GM19395 (cell line): ENCODE data around the gene CYSLTR2.
"Not testable (repeated sequence)": the region's sequence is repeated elsewhere in the genome, so short reads cannot be mapped to it uniquely, and the experiment has no call there.

Source experiments
- ATAC-seq: cut with Tn5 transposase; IDR thresholded peaks from one replicate; pipeline ENCODE4 v1.9.1; 2021; ENCODE audit warnings: mild to moderate bottlenecking, moderate library complexity; ENCODE audit not compliant: unreplicated experiment

The CYSLTR2 gene

DNA sequence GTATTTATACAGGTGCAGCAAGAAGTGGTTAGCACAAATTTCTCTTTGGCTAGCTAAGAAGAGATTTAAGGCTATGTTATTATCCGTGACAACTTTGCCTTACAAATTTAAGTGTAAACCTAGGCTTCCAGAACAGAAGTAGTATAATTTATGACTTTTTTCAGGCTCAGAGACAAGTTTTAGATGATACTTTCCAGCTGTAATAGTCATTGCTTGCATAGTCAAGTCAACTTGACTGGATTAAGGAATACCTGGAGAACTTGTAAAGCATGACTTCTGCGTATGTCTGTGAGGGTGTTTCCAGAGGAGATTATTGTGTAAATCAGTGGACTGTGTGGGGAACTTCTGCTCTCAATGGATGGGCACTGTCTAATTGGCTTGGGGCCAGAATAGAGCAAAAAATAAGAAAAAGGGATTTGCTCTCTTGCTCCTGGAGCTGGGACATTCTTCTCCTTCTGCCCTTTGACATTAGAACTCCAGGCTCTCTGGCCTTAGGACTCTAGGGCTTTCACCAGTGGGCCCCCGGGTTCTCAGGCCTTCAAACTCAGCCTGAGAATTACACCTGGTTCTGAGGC lies 33.0 kb downstream of the CYSLTR2 start:
- ATAC-seq = no peak

GRCh38 chr13:48687249-48687648 lies 33.5 kb downstream of the CYSLTR2 start:
- ATAC-seq = no peak

DNA sequence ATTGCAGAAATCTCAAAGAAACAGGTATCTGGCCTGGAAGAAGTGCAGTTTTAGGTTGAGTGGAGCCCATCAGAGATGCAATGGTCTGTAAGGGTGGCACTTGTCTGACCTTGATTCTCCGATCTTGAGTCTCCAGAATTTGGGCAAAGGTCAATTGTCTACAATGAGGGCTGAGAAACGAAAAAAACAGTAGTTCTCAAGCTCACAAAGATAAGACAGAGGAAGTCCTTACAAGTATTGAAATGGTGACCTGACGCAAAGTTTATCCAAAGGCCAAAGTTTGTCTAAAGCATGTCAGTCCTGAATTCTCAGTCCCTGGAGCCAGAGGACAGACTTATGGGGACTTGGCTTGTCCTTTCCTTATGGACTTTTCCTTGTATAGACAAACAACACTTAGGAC lies 40.3 kb downstream of the CYSLTR2 start:
- no peak for ATAC-seq

DNA sequence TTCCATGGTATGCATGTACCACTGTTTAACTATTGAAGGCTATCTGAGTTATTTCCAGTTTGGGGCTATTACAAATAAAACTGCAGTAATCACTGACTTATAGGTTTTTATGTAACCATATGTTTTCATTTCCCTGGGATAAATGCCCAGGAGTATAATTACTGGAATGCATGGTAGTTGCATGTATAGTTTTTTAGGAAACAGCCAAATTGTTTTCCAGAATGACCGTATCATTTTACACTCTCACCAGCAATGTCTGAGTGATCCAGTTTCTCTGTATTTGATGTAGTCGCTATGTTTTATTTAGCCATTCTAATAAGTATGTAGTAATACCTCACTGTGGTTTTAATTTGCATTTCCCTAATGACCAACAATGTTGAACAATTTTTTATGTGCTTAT lies 42.0 kb downstream of the CYSLTR2 start:
- ATAC-seq = no peak

GRCh38 chr13:48696676-48697075 lies 42.9 kb downstream of the CYSLTR2 start:
- ATAC-seq = not testable (repeated sequence)

DNA sequence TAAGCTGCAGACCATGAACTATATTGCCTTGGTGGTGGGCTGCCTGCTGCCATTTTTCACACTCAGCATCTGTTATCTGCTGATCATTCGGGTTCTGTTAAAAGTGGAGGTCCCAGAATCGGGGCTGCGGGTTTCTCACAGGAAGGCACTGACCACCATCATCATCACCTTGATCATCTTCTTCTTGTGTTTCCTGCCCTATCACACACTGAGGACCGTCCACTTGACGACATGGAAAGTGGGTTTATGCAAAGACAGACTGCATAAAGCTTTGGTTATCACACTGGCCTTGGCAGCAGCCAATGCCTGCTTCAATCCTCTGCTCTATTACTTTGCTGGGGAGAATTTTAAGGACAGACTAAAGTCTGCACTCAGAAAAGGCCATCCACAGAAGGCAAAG lies 53.7 kb downstream of the CYSLTR2 start:
- no peak for ATAC-seq

DNA sequence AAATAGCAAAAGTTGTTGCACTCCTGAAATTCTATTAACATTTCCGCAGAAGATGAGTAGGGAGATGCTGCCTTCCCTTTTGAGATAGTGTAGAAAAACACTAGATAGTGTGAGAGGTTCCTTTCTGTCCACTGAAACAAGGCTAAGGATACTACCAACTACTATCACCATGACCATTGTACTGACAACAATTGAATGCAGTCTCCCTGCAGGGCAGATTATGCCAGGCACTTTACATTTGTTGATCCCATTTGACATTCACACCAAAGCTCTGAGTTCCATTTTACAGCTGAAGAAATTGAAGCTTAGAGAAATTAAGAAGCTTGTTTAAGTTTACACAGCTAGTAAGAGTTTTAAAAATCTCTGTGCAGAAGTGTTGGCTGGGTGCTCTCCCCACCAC lies 55.0 kb downstream of the CYSLTR2 start:
- ATAC-seq = no peak

DNA sequence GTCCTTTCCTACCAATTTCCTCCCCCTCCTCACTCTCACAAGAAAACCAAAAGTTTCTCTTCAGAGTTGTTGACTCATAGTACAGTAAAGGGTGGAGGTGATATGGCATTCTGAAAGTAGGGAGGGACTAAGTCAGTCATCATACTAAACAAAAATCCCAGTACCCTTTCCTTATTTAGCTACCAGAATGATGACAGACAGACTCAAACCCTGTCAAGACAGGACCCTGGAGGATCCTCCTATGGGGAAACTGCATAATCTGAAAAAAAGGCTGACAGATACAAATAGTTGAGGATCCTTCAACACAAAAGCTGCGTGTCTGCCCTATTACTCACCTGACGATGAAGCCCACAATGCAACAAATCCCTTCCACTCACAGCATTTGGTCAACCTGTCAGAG lies 55.5 kb downstream of the CYSLTR2 start:
- ATAC-seq = no peak

DNA sequence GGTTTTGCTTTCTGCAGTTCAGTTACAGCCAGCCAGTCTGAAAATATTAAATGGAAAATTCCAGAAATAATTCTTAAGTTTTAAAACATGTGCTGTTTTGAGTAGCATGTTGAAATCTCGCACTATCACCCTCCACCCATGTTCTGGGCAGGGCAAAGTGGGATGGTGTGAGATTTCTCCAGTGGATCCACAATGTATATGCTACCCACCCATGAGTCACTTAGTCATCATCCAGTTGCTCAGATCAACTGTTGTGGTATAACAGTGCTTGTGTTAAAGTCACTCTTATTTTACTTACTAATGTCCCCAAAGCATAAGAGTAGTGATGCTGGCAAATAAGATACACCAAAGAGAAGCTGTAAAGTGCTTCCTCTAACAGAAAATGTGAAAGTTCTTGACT lies 56.4 kb downstream of the CYSLTR2 start:
- ATAC-seq = no peak

GRCh38 chr13:48712141-48712540 lies 58.4 kb downstream of the CYSLTR2 start:
- ATAC-seq = no peak

DNA sequence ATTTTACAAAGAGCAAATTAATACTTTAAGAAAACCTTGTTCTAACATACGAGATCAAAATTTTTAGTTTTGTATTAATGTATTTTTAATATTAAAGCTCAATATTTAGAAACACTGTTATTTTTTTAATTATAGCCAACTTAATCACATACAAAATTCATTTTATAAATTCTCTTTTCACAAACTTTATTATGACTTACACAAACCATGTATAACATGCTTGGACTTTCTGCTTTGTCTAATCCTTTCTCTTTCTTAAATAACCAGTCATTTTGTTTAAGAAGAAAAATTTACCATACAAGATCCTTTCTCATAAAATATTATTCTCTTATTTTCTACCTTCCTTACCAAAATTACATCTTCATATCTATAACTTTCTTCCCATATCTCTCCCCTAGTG lies 62.2 kb downstream of the CYSLTR2 start:
- no peak for ATAC-seq

DNA sequence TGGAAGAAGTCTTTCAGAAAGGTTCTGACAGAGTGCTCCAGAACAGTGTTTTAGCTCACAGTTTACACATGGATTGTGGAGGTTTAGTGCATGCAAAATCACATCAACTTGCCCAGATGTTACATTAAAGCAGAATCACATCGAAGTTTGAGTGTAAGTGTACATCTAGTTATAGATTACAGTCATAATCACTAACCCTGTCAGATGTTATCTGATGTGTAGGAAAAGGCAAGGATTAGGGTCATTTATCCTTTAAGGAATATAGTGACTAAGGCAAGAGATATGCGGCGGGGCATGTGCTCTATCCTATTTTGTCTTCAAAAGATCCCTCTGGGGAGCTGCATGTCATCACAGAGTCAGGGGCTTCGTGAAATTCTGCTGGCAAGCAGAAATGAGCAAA lies 66.9 kb downstream of the CYSLTR2 start:
- ATAC-seq = no peak

DNA sequence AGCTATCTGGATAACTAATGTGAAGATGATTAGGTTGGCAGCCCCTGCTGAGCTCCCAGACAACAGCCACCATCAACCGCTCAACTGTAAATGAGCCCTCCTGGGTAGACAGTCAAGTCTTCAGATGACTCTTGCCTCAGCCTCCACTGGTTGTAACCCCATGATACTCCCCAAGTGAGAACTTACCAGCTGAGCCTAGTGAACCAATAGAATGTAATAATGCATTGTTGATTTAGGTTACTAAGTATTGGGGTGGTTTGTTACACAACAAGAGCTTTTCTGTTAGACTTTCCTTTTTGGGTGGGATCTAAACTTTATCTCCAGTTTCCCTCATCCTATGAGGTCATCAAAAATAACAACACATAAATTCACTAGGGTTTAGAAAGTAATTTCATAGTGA lies 69.4 kb downstream of the CYSLTR2 start:
- ATAC-seq = no peak

DNA sequence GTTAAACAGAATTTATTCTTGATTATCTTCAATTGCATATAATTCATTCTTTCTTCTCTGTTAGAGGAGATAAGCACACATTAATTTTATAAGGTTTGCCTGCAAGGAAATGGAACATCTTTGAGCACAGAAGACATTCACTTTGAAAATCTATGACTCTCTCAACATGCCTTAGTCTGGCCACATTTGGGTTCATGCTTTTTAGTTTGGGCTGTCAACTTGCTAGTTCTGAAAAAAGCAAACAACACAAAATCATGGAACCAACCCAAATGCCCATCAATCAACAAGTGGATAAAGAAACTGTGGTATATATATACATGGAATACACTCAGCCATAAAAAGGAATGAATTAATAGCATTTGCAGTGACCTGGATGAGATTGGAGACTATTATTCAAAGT lies 71.5 kb downstream of the CYSLTR2 start:
- no peak for ATAC-seq

- ATAC-seq = no peak
These were observed 73.0 kb downstream of the CYSLTR2 start for GRCh38 chr13:48726711-48727110.

DNA sequence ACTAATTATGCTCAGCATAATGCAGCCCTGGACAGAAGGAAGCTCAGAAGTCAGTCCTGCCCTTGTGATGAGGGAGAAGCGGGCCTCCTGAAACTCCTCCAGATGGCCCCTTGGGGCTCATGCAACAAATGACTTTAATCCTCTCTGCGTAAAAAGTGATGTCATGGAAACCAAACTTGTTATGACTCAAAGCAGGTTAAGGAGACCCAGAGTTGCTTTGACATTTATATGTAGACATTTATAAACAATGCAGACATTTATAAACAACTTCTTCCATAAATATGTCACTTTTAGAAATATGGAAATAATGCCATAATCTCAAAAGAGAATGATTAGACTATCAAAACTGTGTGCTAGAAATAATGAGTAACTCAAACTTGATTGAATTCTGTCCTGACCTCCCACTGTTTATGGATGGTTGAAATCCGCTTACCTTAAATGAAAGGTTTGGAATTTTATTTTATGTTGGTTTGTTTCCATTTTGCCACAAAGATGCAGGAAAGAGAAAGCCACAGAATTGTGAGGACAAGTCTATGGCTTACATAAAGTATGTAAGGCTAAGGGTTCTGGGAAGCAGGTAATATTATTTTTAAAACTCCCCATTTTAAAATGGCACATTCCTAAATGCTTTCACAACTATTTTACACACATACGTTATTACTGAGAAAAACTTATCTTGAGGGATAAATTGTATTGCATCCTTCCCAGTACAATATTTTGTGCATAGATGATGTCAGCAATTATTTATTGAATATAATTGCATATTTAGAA lies 73.7 kb downstream of the CYSLTR2 start:
- no peak for ATAC-seq

- no peak for ATAC-seq
These were observed 74.5 kb downstream of the CYSLTR2 start for GRCh38 chr13:48728226-48728625.

DNA sequence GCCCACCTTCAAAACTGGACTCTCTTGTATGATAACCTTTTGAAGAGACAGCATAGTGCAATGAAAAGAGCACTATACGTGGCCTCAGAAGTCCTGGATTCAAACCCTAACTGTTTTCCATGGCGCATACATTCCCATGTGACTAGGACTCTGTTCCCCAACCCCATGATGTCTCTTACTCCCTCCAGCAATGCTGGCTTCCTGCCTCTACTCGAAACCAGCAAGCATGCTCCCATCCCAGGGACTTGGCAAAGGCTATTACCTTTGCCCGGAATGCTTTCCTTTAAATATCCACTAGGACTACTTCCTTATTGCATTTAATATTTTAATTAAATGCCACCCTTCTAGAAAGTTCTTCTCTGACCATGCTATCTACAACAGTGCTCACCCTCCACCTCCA lies 75.1 kb downstream of the CYSLTR2 start:
- no peak for ATAC-seq

DNA sequence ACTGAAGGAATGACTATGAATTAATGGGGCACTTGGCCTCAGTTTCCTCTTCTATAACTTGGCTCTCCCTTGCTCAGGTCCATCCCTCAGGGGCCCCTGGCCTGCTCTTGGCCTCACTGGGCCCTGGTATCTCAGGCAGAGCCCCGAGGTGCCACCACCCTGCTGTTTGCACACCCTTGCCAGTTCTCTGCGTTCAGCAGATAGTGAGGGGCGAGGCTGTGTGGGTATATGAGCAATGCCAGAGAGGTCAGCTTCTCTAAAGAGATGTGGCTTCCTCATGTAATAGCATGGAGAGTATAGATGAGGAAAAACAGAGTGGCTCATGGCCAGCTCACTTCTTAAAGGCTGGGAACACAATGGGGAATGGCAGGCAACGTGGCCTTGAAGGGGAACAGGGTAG lies 76.1 kb downstream of the CYSLTR2 start:
- no peak for ATAC-seq

GRCh38 chr13:48731001-48731658 lies 77.4 kb downstream of the CYSLTR2 start:
- ATAC-seq = no peak

- no peak for ATAC-seq
These were observed 78.3 kb downstream of the CYSLTR2 start for GRCh38 chr13:48731957-48732569.
